C1 segment of cervical spinal cord (tissue), 14 donors: ENCODE measurements around the gene TENT4A.
"Not testable (repeated sequence)": the region's sequence is repeated elsewhere in the genome, so short reads cannot be mapped to it uniquely, and the experiment has no call there.

ENCODE experiments used
- DNase-seq, 14 donors: peaks; one replicate each; lab custom pipeline; 2025; lab: John Stamatoyannopoulos, UW

Gene TENT4A

GRCh38 chr5:6768590-6769230, 55.5 kb downstream of the TENT4A start:
- DNase-seq, result no peak

- no peak for DNase-seq
Measured at GRCh38 chr5:6770826-6771607, 57.8 kb downstream of the TENT4A start.

GRCh38 chr5:6772886-6773285, 59.7 kb downstream of the TENT4A start:
- peak in 3 of 14 donors; percentile 16 to 47 (median 22) for DNase-seq

GRCh38 chr5:6773342-6774035, 60.3 kb downstream of the TENT4A start:
- no peak for DNase-seq

- DNase-seq, result not testable (repeated sequence)
Measured at GRCh38 chr5:6774207-6774606, 61.0 kb downstream of the TENT4A start.

- DNase-seq, result no peak
Measured at GRCh38 chr5:6774721-6775204, 61.5 kb downstream of the TENT4A start.

GRCh38 chr5:6775571-6775970, 62.3 kb downstream of the TENT4A start:
- no peak for DNase-seq

- no peak for DNase-seq
Measured at GRCh38 chr5:6780802-6781391, 67.7 kb downstream of the TENT4A start.

- DNase-seq, result no peak
Measured at GRCh38 chr5:6781716-6782115, 68.5 kb downstream of the TENT4A start.

GRCh38 chr5:6783787-6784186, 70.6 kb downstream of the TENT4A start:
- no peak for DNase-seq

- DNase-seq, result no peak
Measured at GRCh38 chr5:6784481-6784880, 71.2 kb downstream of the TENT4A start.

GRCh38 chr5:6785161-6785860, 72.1 kb downstream of the TENT4A start:
- no peak for DNase-seq

GRCh38 chr5:6785861-6786180, 72.6 kb downstream of the TENT4A start:
- DNase-seq, result no peak

GRCh38 chr5:6786786-6787495, 73.7 kb downstream of the TENT4A start:
- DNase-seq, result no peak

GRCh38 chr5:6787941-6788340, 74.7 kb downstream of the TENT4A start:
- no peak for DNase-seq

- no peak for DNase-seq
Measured at GRCh38 chr5:6788439-6788838, 75.2 kb downstream of the TENT4A start.

GRCh38 chr5:6788956-6789649, 75.9 kb downstream of the TENT4A start:
- DNase-seq, result no peak

- DNase-seq, result no peak
Measured at GRCh38 chr5:6790346-6790865, 77.2 kb downstream of the TENT4A start.

- no peak for DNase-seq
Measured at GRCh38 chr5:6791031-6791430, 77.8 kb downstream of the TENT4A start.

- no peak for DNase-seq
Measured at GRCh38 chr5:6792376-6792775, 79.1 kb downstream of the TENT4A start.
